Stimulated activated CD4-positive, alpha-beta T cell treated with anti-CD3 and anti-CD28 coated beads, Interleukin-1b, Interleukin-23, amount 100 ng/mL, for 4 hours (primary cell): ENCODE data around the gene NUDT5.
"Not testable (repeated sequence)": the region's sequence is repeated elsewhere in the genome, so short reads cannot be mapped to it uniquely, and the experiment has no call there.

Source experiments
- DNase-seq, 2 donors: peaks; one replicate each; pipeline ENCODE4 v3.0.0-alpha.2; 2020; ENCODE audit warnings: low read depth in 2 of 2

NUDT5 gene

GRCh38 chr10:12205082-12205481, 9.4 kb upstream of the NUDT5 start:
- DNase-seq = no peak

- DNase-seq = no peak
Observed at GRCh38 chr10:12202226-12202625, 6.5 kb upstream of the NUDT5 start.

GRCh38 chr10:12201543-12201942, 5.9 kb upstream of the NUDT5 start:
- no peak for DNase-seq

GRCh38 chr10:12200850-12201249, 5.2 kb upstream of the NUDT5 start:
- DNase-seq = no peak

- no peak for DNase-seq
Observed at GRCh38 chr10:12198156-12198555, 2.5 kb upstream of the NUDT5 start.

- DNase-seq = no peak
Observed at GRCh38 chr10:12196531-12197211, 980 bp upstream of the NUDT5 start.

GRCh38 chr10:12195281-12195602, 449 bp downstream of the NUDT5 start:
- DNase-seq = no peak

- peak in 1 of 2 donors; percentile 17 for DNase-seq
Observed at GRCh38 chr10:12194752-12195271, 879 bp downstream of the NUDT5 start.

GRCh38 chr10:12193193-12193592, 2.5 kb downstream of the NUDT5 start:
- no peak for DNase-seq

GRCh38 chr10:12191715-12192114, 4.0 kb downstream of the NUDT5 start:
- DNase-seq = no peak

GRCh38 chr10:12189426-12189825, 6.3 kb downstream of the NUDT5 start:
- DNase-seq = no peak

GRCh38 chr10:12188656-12189055, 7.0 kb downstream of the NUDT5 start:
- no peak for DNase-seq

- DNase-seq = no peak
Observed at GRCh38 chr10:12187321-12187905, 8.3 kb downstream of the NUDT5 start.

- no peak for DNase-seq
Observed at GRCh38 chr10:12186323-12186722, 9.4 kb downstream of the NUDT5 start.

GRCh38 chr10:12184165-12184564, 11.5 kb downstream of the NUDT5 start:
- no peak for DNase-seq

- DNase-seq = peak; percentile 37 to 38
Observed at GRCh38 chr10:12181065-12181775, 14.5 kb downstream of the NUDT5 start.

- DNase-seq = no peak
Observed at GRCh38 chr10:12180221-12180974, 15.3 kb downstream of the NUDT5 start.

- no peak for DNase-seq
Observed at GRCh38 chr10:12179606-12180170, 16.0 kb downstream of the NUDT5 start.

GRCh38 chr10:12177642-12178041, 18.0 kb downstream of the NUDT5 start:
- DNase-seq = no peak

- not testable (repeated sequence) for DNase-seq
Observed at GRCh38 chr10:12171512-12171911, 24.2 kb downstream of the NUDT5 start.

- DNase-seq = no peak
Observed at GRCh38 chr10:12165999-12166775, 29.5 kb downstream of the NUDT5 start.
